H9 (cell line): ENCODE measurements around the gene ZFYVE28. TPM values are rescaled to one million over a fixed set of nuclear protein-coding genes. Genes with fewer than 3 reads are reported as not detected.

Experiments
- DNase-seq: peaks from one replicate; pipeline ENCODE4 v3.0.0-alpha.2; 2017
- H2AFZ ChIP-seq: one replicate; pipeline ENCODE4 v1.6.1; 2013; ENCODE audit warnings: mild to moderate bottlenecking, low read length, control low read depth, moderate library complexity
- H2AK5ac ChIP-seq: 2 replicates; pipeline ENCODE4 v1.6.1; 2013; ENCODE audit warnings: low read length, control low read depth, mixed read lengths; ENCODE audit not compliant: insufficient read length
- H2BK120ac ChIP-seq: one replicate; pipeline ENCODE4 v1.6.1; 2013; ENCODE audit warnings: low read depth, mild to moderate bottlenecking, low read length, control low read depth, inconsistent platforms; ENCODE audit not compliant: poor library complexity, severe bottlenecking
- H2BK12ac ChIP-seq: 2 replicates; pipeline ENCODE4 v1.6.1; 2013; ENCODE audit warnings: low read length, control low read depth, mixed read lengths, low read depth; ENCODE audit not compliant: insufficient read length
- H2BK15ac ChIP-seq: 2 replicates; pipeline ENCODE4 v1.6.1; 2013; ENCODE audit warnings: low read depth, low read length, control low read depth
- H2BK20ac ChIP-seq: one replicate; pipeline ENCODE4 v1.6.1; 2013; ENCODE audit warnings: low read depth, mild to moderate bottlenecking, low read length, control low read depth, inconsistent platforms; ENCODE audit not compliant: poor library complexity, severe bottlenecking
- H2BK5ac ChIP-seq: 2 replicates; pipeline ENCODE4 v1.6.1; 2013; ENCODE audit warnings: low read length, control low read depth, mixed read lengths; ENCODE audit not compliant: insufficient read length
- H3K14ac ChIP-seq: 2 replicates; pipeline ENCODE4 v1.6.1; 2013; ENCODE audit warnings: low read length, control low read depth; ENCODE audit not compliant: insufficient read depth
- H3K18ac ChIP-seq: 2 replicates; pipeline ENCODE4 v1.6.1; 2013; ENCODE audit warnings: low read depth, mild to moderate bottlenecking, mixed read lengths, low read length, control low read depth; ENCODE audit not compliant: insufficient read length
- H3K23ac ChIP-seq: 2 replicates; pipeline ENCODE4 v1.6.1; 2013; ENCODE audit warnings: low read length, control low read depth, mixed read lengths, low read depth; ENCODE audit not compliant: insufficient read length
- H3K23me2 ChIP-seq: 2 replicates; pipeline ENCODE4 v1.6.1; 2013; ENCODE audit warnings: low read depth, mild to moderate bottlenecking, mixed read lengths, low read length, control low read depth; ENCODE audit not compliant: insufficient read length, poor library complexity, severe bottlenecking
- H3K27ac ChIP-seq: 2 replicates; pipeline ENCODE4 v1.5.1; 2013; ENCODE audit warnings: low read length, control low read depth, mixed read lengths, low read depth; ENCODE audit not compliant: insufficient read length
- H3K27me3 ChIP-seq: 2 replicates; pipeline ENCODE4 v1.6.1; 2013; ENCODE audit warnings: low read length, control low read depth, inconsistent platforms; ENCODE audit not compliant: insufficient read depth
- H3K4ac ChIP-seq: 2 replicates; pipeline ENCODE4 v1.6.1; 2013; ENCODE audit warnings: low read depth, mild to moderate bottlenecking, control low read depth, inconsistent platforms, low read length, moderate library complexity
- H3K4me1 ChIP-seq: 2 replicates; pipeline ENCODE4 v1.6.1; 2013; ENCODE audit warnings: low read length, control low read depth, inconsistent platforms; ENCODE audit not compliant: insufficient read depth
- H3K4me2 ChIP-seq: 2 replicates; pipeline ENCODE4 v1.6.1; 2013; ENCODE audit warnings: low read length, control low read depth, mixed read lengths; ENCODE audit not compliant: insufficient read length, insufficient read depth
- H3K56ac ChIP-seq: 2 replicates; pipeline ENCODE4 v1.6.1; 2013; ENCODE audit warnings: low read depth, mild to moderate bottlenecking, mixed read lengths, low read length, control low read depth; ENCODE audit not compliant: insufficient read length
- H3K79me1 ChIP-seq: 2 replicates; pipeline ENCODE4 v1.6.1; 2013; ENCODE audit warnings: low read depth, mild to moderate bottlenecking, moderate library complexity, low read length, control low read depth, inconsistent platforms; ENCODE audit not compliant: insufficient read depth, poor library complexity, severe bottlenecking
- H3K79me2 ChIP-seq: 2 replicates; pipeline ENCODE4 v1.6.1; 2013; ENCODE audit warnings: low read length, control low read depth, inconsistent platforms; ENCODE audit not compliant: insufficient read depth
- H3K9ac ChIP-seq: 2 replicates; pipeline ENCODE4 v1.6.1; 2013; ENCODE audit warnings: low read length, control low read depth, mixed read lengths; ENCODE audit not compliant: insufficient read length; ENCODE audit errors: extremely low read depth
- H3K9me3 ChIP-seq: one replicate; pipeline ENCODE4 v1.6.1; 2013; ENCODE audit warnings: low read depth, low read length, inconsistent platforms; ENCODE audit not compliant: control insufficient read depth
- H3T11ph ChIP-seq: one replicate; pipeline ENCODE4 v1.6.1; 2013; ENCODE audit warnings: mild to moderate bottlenecking, low read length, control low read depth, inconsistent platforms
- H4K20me1 ChIP-seq: one replicate; pipeline ENCODE4 v1.6.1; 2013; ENCODE audit not compliant: control insufficient read depth, insufficient read length, insufficient read depth
- H4K5ac ChIP-seq: 2 replicates; pipeline ENCODE4 v1.6.1; 2013; ENCODE audit warnings: low read depth, mild to moderate bottlenecking, mixed read lengths, low read length, control low read depth; ENCODE audit not compliant: insufficient read length
- H4K8ac ChIP-seq: replicated peaks from 2 replicates; pipeline ENCODE4 v1.6.1; 2013; ENCODE audit warnings: low read length, control low read depth, mixed read lengths, low read depth; ENCODE audit not compliant: insufficient read length
- H4K91ac ChIP-seq: 2 replicates; pipeline ENCODE4 v1.6.1; 2013; ENCODE audit warnings: low read depth, mild to moderate bottlenecking, moderate library complexity, mixed read lengths, low read length, control low read depth; ENCODE audit not compliant: insufficient read length
- H3K27ac Mint-ChIP-seq, 3 experiments: 2 replicates in 2 of 3; 3 replicates in 1 of 3; pipeline ENCODE4 v1.8.0; 2020 to 2021; ENCODE audit warnings: mixed read lengths in 3 of 3, mild to moderate bottlenecking in 1 of 3, moderate library complexity in 1 of 3
- H3K27me3 Mint-ChIP-seq: 2 replicates; pipeline ENCODE4 v1.8.0; 2021; ENCODE audit warnings: low read depth, mild to moderate bottlenecking, moderate library complexity, mixed read lengths
- H3K36me3 Mint-ChIP-seq, 3 experiments: 2 replicates in 2 of 3; 3 replicates in 1 of 3; pipeline ENCODE4 v1.8.0; 2020 to 2021; ENCODE audit warnings: low read depth in 3 of 3, mixed read lengths in 3 of 3; ENCODE audit not compliant: insufficient read depth in 1 of 3
- H3K4me1 Mint-ChIP-seq, 2 experiments: 2 replicates each; pipeline ENCODE4 v1.8.0; 2020; ENCODE audit warnings: mixed read lengths in 2 of 2
- H3K4me3 Mint-ChIP-seq, 2 experiments: 2 replicates in 1 of 2; 3 replicates in 1 of 2; pipeline ENCODE4 v1.8.0; 2020 to 2021; ENCODE audit warnings: mild to moderate bottlenecking in 2 of 2, mixed read lengths in 2 of 2, moderate library complexity in 1 of 2
- H3K9me3 Mint-ChIP-seq, 2 experiments: 2 replicates in 1 of 2; 3 replicates in 1 of 2; pipeline ENCODE4 v1.8.0; 2020; ENCODE audit warnings: mild to moderate bottlenecking in 2 of 2, mixed read lengths in 2 of 2, moderate library complexity in 1 of 2
- WGBS: extraction: QIAGEN DNeasy Blood & Tissue Kit; methylation state at CpG from one replicate; pipeline ENCODE4 v1.1.7; 2013; ENCODE audit warnings: missing lambda C conversion rate, low lambda C conversion rate, mixed read lengths; ENCODE audit not compliant: insufficient read length; ENCODE audit errors: extremely low coverage; 5-methylcytosine and 5-hydroxymethylcytosine counted together
- total RNA-seq: library from RNA; stranded (reverse); gene quantifications from 2 replicates; pipeline ENCODE4 v1.2.1, GENCODE V29; 2021
- TF ChIP-seq, protein P1 (sequence below): fragments of 200-600 bp; sonication (generic); conservative IDR thresholded peaks from 3 replicates; pipeline ENCODE4 v1.8.0; 2021; ENCODE audit warnings: antibody characterized with exemption, mild to moderate bottlenecking

Gene ZFYVE28
- total RNA-seq, 1 experiment from 2014 or later, result 0.98 TPM

DNA sequence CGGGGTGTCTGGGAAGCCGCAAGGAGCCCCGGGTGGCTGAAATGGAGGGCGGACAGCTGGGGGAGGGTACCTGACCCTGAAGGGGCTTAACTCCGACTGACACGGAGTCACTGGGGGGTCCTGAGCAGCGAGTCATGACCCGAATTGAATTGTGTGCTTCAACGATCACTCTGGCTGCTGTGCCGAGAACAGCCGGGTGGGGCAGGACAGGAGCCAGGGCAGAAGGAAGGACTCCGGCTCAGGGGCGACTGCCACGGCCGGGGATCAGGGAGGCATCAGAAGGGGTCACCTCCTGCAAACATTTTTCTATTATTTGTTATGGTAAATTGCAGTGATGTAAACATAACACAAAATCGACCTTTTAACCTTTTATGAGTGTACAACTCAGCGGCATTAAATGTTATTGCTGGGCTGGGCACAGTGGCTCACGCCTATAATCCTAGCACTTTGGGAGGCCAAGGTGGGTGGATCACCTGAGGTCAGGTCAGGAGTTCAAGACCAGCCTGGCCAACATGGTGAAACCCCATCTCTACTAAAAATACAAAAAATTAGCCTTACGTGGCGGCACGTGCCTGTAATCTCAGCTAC lies 21.6 kb downstream of the ZFYVE28 start:
- H3K79me1 ChIP-seq, result no peaks in the 10 kb centered on the region
- H3K36me3 Mint-ChIP-seq, result no peaks in the 10 kb centered on the region; a peak in 1 of 7 replicates
- H2BK120ac ChIP-seq, result no peak overlapping the region
- no peak overlapping the region for H3K23ac ChIP-seq
- H2AK5ac ChIP-seq, result no peak overlapping the region
- no peak overlapping the region for H3K27ac ChIP-seq
- no peaks in the 10 kb centered on the region; a peak in 1 of 5 replicates for H3K9me3 Mint-ChIP-seq
- no CpG with 5 or more reads among the region's 21 CpGs for WGBS
- no peak overlapping the region for H2AFZ ChIP-seq
- no peak for DNase-seq
- no peak overlapping the region for H2BK15ac ChIP-seq
- H3K4me1 Mint-ChIP-seq, result peaks cover 24 to 36% of the 10 kb centered on the region in 2 experiments
- H3T11ph ChIP-seq, result no peak overlapping the region
- no peak overlapping the region for H3K14ac ChIP-seq
- no peak overlapping the region for H3K27ac Mint-ChIP-seq
- H3K4me3 Mint-ChIP-seq, result no peak overlapping the region
- no peak overlapping the region for H3K9ac ChIP-seq
- no peak overlapping the region for H3K56ac ChIP-seq
- H3K9me3 ChIP-seq, result no peaks in the 10 kb centered on the region
- H4K8ac ChIP-seq, result no peak overlapping the region
- H3K4ac ChIP-seq, result no peak overlapping the region
- H2BK5ac ChIP-seq, result no peak overlapping the region
- TF ChIP-seq, protein P1, sequence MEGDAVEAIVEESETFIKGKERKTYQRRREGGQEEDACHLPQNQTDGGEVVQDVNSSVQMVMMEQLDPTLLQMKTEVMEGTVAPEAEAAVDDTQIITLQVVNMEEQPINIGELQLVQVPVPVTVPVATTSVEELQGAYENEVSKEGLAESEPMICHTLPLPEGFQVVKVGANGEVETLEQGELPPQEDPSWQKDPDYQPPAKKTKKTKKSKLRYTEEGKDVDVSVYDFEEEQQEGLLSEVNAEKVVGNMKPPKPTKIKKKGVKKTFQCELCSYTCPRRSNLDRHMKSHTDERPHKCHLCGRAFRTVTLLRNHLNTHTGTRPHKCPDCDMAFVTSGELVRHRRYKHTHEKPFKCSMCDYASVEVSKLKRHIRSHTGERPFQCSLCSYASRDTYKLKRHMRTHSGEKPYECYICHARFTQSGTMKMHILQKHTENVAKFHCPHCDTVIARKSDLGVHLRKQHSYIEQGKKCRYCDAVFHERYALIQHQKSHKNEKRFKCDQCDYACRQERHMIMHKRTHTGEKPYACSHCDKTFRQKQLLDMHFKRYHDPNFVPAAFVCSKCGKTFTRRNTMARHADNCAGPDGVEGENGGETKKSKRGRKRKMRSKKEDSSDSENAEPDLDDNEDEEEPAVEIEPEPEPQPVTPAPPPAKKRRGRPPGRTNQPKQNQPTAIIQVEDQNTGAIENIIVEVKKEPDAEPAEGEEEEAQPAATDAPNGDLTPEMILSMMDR, result 0 out of 3 replicates have a peak, but pooled peaks have one; percentile 19
- no peak overlapping the region for H2BK20ac ChIP-seq
- H4K91ac ChIP-seq, result no peak overlapping the region
- peaks cover 5% of the 10 kb centered on the region for H3K23me2 ChIP-seq
- no peaks in the 10 kb centered on the region for H3K27me3 ChIP-seq
- no peak overlapping the region for H3K4me2 ChIP-seq
- no peak overlapping the region for H3K18ac ChIP-seq
- H4K5ac ChIP-seq, result no peak overlapping the region
- H3K4me1 ChIP-seq, result peaks cover 9% of the 10 kb centered on the region; the same call in 1 of the 2 replicates
- peaks cover 23% of the 10 kb centered on the region for H3K27me3 Mint-ChIP-seq
- no peaks in the 10 kb centered on the region for H4K20me1 ChIP-seq
- H3K79me2 ChIP-seq, result no peaks in the 10 kb centered on the region
- no peak overlapping the region for H2BK12ac ChIP-seq
